Adrenal gland (tissue), 5 donors: Measurements from ENCODE around the gene FTL.

Experiments
- CTCF ChIP-seq, 6 experiments: fragments of 450-650 bp in 4 of 6; fragments of 200-600 bp in 2 of 6; sonication (generic) in 1 of 6; IDR thresholded peaks; 1 replicate in 5 of 6; 2 replicates in 1 of 6; pipeline versions ENCODE4 v1.5.1 to v1.8.0; 2016 to 2021; ENCODE audit warnings: antibody characterized with exemption in 6 of 6, mild to moderate bottlenecking in 2 of 6, moderate library complexity in 1 of 6
- POLR2A ChIP-seq, 2 donors: fragments of 450-650 bp; IDR thresholded peaks; one replicate each; pipeline ENCODE4 v1.6.1; 2017; ENCODE audit warnings: antibody characterized with exemption in 2 of 2, mild to moderate bottlenecking in 2 of 2, moderate library complexity in 1 of 2
- donor health status: DM: no; HTN: no; CAD: no.

DNA sequence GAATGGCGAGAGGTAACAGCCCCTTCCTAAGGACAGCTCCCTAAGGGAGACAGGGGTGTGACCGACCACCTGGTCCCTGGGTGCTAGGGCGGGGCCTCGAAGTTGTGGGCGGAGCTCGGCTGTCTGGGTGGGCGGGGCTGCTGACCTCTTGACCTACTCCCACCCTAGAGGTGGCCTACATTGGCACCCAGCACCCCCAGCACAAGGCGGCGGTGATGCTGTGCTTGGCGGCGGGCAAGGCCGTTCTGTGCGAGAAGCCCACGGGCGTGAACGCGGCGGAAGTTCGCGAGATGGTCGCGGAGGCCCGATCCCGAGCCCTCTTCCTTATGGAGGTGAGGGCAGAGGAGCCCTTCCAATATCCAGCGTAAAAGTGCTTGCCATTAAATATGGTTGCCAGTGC lies 29.2 kb upstream of the FTL start:
- no peak for TF ChIP-seq POLR2A (IDR thresholded peaks at IDR 0.05)
- TF ChIP-seq CTCF (IDR thresholded peaks at IDR 0.05): no peak
